GM21515 (cell line): Measurements from ENCODE around the gene TCEA3.

Experiments
- ATAC-seq: cut with Tn5 transposase; IDR thresholded peaks from one replicate; pipeline ENCODE4 v1.9.1; 2021; ENCODE audit not compliant: unreplicated experiment

TCEA3 gene

GRCh38 chr1:23422241-23422877 is 2.2 kb downstream of the TCEA3 start:
- no peak for ATAC-seq

GRCh38 chr1:23421753-23422240 is 2.8 kb downstream of the TCEA3 start:
- ATAC-seq = no peak

- ATAC-seq = no peak
These were observed 3.2 kb downstream of the TCEA3 start for GRCh38 chr1:23421343-23421742.

- no peak for ATAC-seq
These were observed 3.8 kb downstream of the TCEA3 start for GRCh38 chr1:23420778-23421177.

- ATAC-seq = no peak
These were observed 5.4 kb downstream of the TCEA3 start for GRCh38 chr1:23419180-23419579.

GRCh38 chr1:23417570-23417969 is 7.0 kb downstream of the TCEA3 start:
- ATAC-seq = no peak

GRCh38 chr1:23416964-23417363 is 7.6 kb downstream of the TCEA3 start:
- ATAC-seq = no peak

- ATAC-seq = no peak
These were observed 15.7 kb downstream of the TCEA3 start for GRCh38 chr1:23408797-23409290.

- ATAC-seq = no peak
These were observed 17.4 kb downstream of the TCEA3 start for GRCh38 chr1:23407016-23407630.

GRCh38 chr1:23405946-23406345 is 18.6 kb downstream of the TCEA3 start:
- ATAC-seq = no peak

- ATAC-seq = no peak
These were observed 20.6 kb downstream of the TCEA3 start for GRCh38 chr1:23403735-23404486.

- ATAC-seq = no peak
These were observed 21.2 kb downstream of the TCEA3 start for GRCh38 chr1:23403355-23403734.

GRCh38 chr1:23403038-23403336 is 21.6 kb downstream of the TCEA3 start:
- ATAC-seq = no peak

GRCh38 chr1:23402286-23403037 is 22.1 kb downstream of the TCEA3 start:
- no peak for ATAC-seq

- ATAC-seq = no peak
These were observed 23.2 kb downstream of the TCEA3 start for GRCh38 chr1:23401313-23401712.

GRCh38 chr1:23400324-23401114 is 24.0 kb downstream of the TCEA3 start:
- ATAC-seq = no peak

GRCh38 chr1:23399229-23399628 is 25.3 kb downstream of the TCEA3 start:
- no peak for ATAC-seq

- no peak for ATAC-seq
These were observed 26.6 kb downstream of the TCEA3 start for GRCh38 chr1:23397908-23398307.

GRCh38 chr1:23396380-23396779 is 28.2 kb downstream of the TCEA3 start:
- no peak for ATAC-seq

- ATAC-seq = no peak
These were observed 28.7 kb downstream of the TCEA3 start for GRCh38 chr1:23395849-23396248.
